Measurements from ENCODE around the gene TBX15. TPM values are rescaled to one million over a fixed set of nuclear protein-coding genes. Genes with fewer than 3 reads are reported as not detected.

Gene TBX15
- total RNA-seq, result under 0.01 and 0.28 TPM in 2 replicates

GRCh38 chr1:118988186-118989005, at the start of gene TBX15:
TSS of gene TBX15 (minus strand) at chr1:118988343. CDS start at chr1:118987795, 548 bp downstream.

Other genes starting within 250 kb of the TBX15 start
- 12.7 and 12.8 TPM in 2 replicates for gene WARS2, start 152.3 kb upstream of the TBX15 start, total RNA-seq

Data from endothelial cell of coronary artery (primary cell).